ENCODE measurements around the gene HSPH1. TPM values are rescaled to one million over a fixed set of nuclear protein-coding genes. Genes with fewer than 3 reads are reported as not detected.

The HSPH1 gene
- total RNA-seq, 1 donor from 2014 or later: 112 TPM

DNA sequence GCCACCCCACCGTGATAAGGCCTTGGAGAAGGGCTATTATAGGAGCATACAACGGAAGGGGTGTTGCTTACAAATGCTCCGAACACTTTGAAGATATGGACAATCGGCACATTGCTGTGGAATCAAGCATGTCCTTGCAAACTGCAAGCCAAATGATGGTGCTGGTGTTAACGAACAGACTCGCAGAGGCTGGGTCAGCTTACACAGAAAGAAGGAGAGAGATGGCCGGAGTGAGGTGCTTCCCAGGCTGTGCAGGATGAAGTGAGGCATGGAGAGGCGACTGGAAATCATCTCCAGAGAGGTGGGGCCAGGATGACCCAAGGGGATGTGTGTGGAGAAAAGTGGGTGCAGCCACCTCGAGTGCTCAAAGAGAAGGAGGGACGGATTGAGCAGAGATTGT lies 42.2 kb downstream of the HSPH1 start:
- peaks cover 37% of the 10 kb centered on the region for H3K27me3 Mint-ChIP-seq
- no peaks in the 10 kb centered on the region for H3K4me1 Mint-ChIP-seq
- ATAC-seq (ENCODE audit: low read depth): no peak
- TF ChIP-seq, protein P1, sequence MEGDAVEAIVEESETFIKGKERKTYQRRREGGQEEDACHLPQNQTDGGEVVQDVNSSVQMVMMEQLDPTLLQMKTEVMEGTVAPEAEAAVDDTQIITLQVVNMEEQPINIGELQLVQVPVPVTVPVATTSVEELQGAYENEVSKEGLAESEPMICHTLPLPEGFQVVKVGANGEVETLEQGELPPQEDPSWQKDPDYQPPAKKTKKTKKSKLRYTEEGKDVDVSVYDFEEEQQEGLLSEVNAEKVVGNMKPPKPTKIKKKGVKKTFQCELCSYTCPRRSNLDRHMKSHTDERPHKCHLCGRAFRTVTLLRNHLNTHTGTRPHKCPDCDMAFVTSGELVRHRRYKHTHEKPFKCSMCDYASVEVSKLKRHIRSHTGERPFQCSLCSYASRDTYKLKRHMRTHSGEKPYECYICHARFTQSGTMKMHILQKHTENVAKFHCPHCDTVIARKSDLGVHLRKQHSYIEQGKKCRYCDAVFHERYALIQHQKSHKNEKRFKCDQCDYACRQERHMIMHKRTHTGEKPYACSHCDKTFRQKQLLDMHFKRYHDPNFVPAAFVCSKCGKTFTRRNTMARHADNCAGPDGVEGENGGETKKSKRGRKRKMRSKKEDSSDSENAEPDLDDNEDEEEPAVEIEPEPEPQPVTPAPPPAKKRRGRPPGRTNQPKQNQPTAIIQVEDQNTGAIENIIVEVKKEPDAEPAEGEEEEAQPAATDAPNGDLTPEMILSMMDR (IDR thresholded peaks at IDR 0.05): no peak
- H3K4me3 Mint-ChIP-seq: no peak overlapping the region
- H3K27ac Mint-ChIP-seq: no peak overlapping the region
- H3K36me3 Mint-ChIP-seq (ENCODE audit: low read depth): no peaks in the 10 kb centered on the region
- ChIA-PET POLR2A (no interaction called here), CTCF (no interaction called here)
- DNase-seq: no peak
- intact Hi-C loops (cut with micrococcal nuclease): no loop called here
- no peaks in the 10 kb centered on the region for H3K9me3 Mint-ChIP-seq

DNA sequence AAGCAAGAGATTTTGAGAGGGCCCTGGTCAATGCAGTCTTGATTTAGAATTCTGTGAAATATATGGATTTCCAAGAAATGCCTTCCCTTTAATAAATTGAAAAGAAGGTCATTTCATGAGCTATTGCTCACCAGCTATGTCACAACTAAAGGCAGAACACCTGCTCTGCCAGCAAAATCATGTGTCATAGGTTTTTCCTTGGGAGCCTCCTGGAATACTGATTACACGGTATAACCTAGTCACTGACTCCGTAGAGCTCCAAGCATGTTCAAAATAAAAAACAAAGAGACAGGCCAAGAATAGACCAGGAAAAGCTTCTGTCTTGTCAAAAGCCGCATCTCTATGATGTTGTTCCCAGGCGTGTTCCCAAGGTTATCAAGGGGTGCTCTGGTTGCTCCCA lies 45.5 kb downstream of the HSPH1 start:
- Mint-ChIP-seq H3K4me1 (no peaks in the 10 kb centered on the region), H3K36me3 (ENCODE audit: low read depth) (no peaks in the 10 kb centered on the region), H3K9me3 (no peaks in the 10 kb centered on the region), H3K27me3 (peaks cover 34% of the 10 kb centered on the region), H3K4me3 (no peak overlapping the region), H3K27ac (no peak overlapping the region)
- DNase-seq: no peak
- intact Hi-C loops (cut with micrococcal nuclease): no loop called here
- POLR2A ChIA-PET: no interaction called here
- CTCF ChIA-PET: no interaction called here
- TF ChIP-seq, protein P1 (IDR thresholded peaks at IDR 0.05): no peak
- ATAC-seq (ENCODE audit: low read depth): no peak

DNA sequence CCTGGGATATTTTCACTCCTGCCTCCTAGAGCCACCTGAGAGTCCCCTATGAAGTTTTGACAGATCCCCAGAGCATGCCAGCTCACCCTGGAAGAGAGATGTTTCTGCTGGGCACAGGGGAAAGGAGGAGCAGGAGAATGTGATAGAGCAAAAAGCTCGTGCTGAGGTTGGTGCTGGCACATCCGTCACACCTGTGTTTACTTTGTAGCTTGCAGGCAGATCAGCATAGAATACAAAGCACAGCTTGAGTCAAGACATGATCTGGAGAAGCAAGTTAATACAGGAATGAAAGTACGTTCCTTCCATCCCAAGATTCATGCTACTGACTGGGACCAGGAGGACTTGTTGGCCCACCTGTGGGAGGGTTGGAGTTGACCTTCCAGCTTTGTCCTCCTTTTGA lies 46.1 kb downstream of the HSPH1 start:
- peaks cover 32% of the 10 kb centered on the region for H3K27me3 Mint-ChIP-seq
- no peak for ATAC-seq (ENCODE audit: low read depth)
- TF ChIP-seq, protein P1 (IDR thresholded peaks at IDR 0.05): no peak
- no peak overlapping the region for H3K4me3 Mint-ChIP-seq
- H3K27ac Mint-ChIP-seq: no peak overlapping the region
- intact Hi-C loops (cut with micrococcal nuclease): no loop called here
- H3K9me3 Mint-ChIP-seq: no peaks in the 10 kb centered on the region
- no peaks in the 10 kb centered on the region for H3K4me1 Mint-ChIP-seq
- ChIA-PET POLR2A (no interaction called here), CTCF (no interaction called here)
- DNase-seq: no peak
- H3K36me3 Mint-ChIP-seq (ENCODE audit: low read depth): no peaks in the 10 kb centered on the region

DNA sequence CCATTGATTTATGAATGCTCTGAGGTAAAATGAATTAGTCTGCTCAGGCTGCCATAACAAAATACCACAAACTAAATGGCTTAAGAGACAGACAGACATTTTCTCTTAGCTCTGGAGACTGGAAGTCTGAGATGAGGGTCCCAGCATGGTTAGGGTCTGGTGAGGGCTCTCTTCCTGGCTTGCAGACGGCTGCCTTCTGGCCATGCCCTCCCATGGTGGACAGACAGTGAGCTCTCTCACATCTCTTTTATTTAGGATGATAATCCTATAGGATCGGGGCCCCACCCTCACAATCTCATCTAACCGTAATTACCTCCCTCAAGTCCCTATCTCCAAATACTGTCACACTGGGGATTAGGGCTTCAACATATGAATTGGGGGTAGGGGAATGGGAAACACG lies 47.1 kb downstream of the HSPH1 start:
- ChIA-PET POLR2A (no interaction called here), CTCF (no interaction called here)
- no peak overlapping the region for H3K27ac Mint-ChIP-seq
- no peaks in the 10 kb centered on the region for H3K36me3 Mint-ChIP-seq (ENCODE audit: low read depth)
- H3K27me3 Mint-ChIP-seq: peaks cover 29% of the 10 kb centered on the region
- no peaks in the 10 kb centered on the region for H3K9me3 Mint-ChIP-seq
- H3K4me3 Mint-ChIP-seq: no peak overlapping the region
- TF ChIP-seq, protein P1 (IDR thresholded peaks at IDR 0.05): no peak
- ATAC-seq (ENCODE audit: low read depth) (no peak), DNase-seq (no peak)
- intact Hi-C loops (cut with micrococcal nuclease): no loop called here
- no peaks in the 10 kb centered on the region for H3K4me1 Mint-ChIP-seq

DNA sequence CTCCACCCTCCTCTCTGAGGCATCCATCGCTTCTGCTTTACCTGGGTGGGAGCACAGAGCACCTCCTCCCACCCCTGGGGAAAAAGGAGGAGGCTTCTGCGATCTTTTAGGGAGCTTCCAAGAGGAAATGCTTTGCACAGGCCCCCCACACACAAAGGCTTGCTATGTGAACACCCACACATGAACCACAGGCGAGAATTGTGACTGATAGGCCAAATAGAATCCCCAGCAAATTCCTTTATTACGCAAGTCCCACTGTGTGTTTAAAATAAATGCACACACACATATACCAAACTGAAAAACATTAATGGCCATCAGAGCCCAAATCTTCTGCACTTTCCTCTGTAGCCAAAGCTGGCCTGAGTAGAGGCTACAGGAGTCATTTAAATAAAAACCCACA lies 50.6 kb downstream of the HSPH1 start:
- ATAC-seq (ENCODE audit: low read depth) (no peak), DNase-seq (no peak)
- Mint-ChIP-seq H3K4me3 (no peak overlapping the region), H3K27me3 (peaks cover 18% of the 10 kb centered on the region), H3K36me3 (ENCODE audit: low read depth) (no peaks in the 10 kb centered on the region), H3K4me1 (no peaks in the 10 kb centered on the region), H3K9me3 (no peaks in the 10 kb centered on the region), H3K27ac (no peak overlapping the region)
- TF ChIP-seq, protein P1 (IDR thresholded peaks at IDR 0.05): no peak
- intact Hi-C loops (cut with micrococcal nuclease): no loop called here
- POLR2A ChIA-PET: no interaction called here
- CTCF ChIA-PET: no interaction called here
